ENCODE data around the gene MSL3B.

The MSL3B gene

GRCh38 chr2:233852056-233852455 is 16.1 kb downstream of the MSL3B start:
- DNase-seq = no peak

DNA sequence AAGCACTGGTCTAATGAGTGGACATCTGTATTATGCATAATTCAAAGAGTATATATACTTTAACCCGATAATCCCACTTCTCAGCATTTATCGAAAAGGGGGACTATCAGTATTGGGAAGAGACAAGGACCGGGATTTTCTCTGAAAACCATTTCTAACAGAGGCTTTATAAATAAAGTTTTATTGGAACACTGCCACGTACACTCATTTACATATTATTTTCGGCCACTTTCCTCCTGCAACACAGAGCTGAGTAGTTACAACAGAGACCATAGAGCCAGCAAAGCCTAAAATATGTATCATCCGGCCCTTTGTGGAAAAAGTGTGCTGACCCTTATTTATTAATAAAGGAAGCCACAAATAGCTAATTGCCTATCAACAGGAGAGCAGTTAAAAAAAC is 17.0 kb downstream of the MSL3B start:
- DNase-seq = no peak

DNA sequence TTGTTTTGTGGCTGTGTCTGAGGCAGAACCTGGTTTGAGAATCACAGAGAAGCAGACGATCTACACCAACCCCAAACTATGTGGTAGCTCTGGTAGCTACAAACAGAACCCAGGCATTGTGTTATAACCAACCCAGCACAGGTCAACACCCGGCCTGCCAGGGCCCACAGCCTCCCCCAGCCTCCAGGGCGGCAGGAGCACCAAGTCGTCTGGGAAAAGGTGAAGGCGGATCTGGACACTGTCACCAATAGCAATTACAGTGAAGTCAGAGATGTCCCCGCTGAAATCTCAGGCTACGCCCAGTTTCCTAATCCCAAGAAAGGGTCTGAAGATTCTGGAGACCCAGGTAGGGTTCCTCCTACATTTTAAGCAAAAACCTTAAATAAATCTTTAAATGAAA is 17.4 kb downstream of the MSL3B start:
- DNase-seq = no peak

DNA sequence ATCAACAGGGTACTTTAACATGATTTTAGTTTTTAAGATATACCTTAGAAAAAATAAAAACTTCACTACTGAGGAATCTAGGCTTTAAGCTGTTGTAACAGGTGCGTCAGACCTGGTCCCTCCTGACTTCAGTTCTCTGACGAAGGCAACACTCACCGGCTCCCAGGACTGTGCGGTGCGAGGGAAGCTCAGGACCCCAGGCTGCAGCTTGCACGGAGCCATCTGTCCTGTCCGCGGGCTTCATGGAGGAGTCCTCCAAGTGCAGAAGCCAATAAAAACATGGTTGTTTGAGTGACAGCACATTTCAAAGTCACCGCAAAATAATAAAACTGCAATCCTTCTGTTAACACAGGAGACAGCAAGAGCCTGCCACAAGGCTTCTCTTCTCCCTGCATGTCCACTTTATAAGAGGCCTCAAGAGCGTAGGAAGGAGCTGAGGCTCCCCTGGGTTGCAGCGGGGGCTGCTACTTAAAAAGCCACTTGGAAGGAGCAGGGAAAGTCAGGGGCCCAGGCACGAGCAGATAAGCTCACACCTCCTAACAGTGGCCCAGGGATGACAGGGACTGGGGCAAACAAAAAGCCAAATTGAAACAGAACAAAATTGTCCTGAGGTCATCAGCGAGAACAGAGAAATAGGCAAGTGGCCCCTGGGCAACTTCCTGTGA is 18.4 kb downstream of the MSL3B start:
- DNase-seq = no peak

DNA sequence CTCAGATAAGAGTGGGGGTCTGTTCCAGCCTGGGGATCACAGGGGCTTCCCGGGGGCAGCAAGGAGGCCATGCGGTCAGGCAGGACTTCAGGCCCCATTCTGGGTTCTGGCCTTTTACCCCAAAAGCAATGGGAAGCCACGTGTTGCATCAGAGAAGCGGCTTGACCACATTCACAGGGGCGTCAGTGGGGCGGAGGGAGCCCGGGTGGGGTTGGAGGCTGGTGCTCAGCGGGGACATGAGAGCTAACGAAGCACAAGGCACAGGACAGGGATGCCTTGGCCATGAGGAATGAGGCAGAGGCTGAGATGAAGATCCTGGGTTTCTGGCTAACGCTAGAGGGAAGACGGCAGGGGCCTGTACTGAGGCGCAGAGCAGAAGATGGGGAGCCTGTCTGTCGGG is 19.9 kb downstream of the MSL3B start:
- DNase-seq = no peak

DNA sequence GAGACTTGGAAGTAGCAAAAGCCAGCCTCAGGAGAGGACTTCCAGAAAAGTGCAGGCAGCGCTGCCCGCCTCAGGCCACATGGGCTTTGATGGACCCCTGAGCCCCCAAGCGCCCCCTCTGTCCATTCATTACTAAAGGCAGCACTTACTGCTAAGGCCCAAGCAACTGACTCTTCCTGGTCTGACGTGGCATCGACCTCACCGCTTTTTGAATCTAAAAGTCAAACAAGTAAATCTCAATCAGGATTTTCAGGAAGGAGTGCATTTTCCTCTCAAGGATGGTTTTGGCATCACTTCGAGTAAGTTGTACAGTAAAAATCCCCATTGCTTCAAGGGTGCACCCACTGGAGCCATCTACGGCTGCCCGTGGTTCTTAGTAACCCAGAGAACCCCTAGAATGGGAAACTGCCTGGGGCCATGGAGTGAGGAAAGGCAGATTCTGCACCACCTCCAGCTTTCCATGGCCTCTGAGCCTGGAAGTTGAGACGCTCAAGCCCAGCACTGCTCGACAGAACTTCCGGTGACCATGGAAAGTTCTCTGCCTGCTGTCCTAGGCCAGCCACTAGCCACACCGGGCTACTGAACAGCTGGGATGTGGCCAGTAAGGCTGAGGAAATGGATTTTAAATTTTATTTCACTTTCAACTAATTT is 20.8 kb downstream of the MSL3B start:
- DNase-seq = no peak

DNA sequence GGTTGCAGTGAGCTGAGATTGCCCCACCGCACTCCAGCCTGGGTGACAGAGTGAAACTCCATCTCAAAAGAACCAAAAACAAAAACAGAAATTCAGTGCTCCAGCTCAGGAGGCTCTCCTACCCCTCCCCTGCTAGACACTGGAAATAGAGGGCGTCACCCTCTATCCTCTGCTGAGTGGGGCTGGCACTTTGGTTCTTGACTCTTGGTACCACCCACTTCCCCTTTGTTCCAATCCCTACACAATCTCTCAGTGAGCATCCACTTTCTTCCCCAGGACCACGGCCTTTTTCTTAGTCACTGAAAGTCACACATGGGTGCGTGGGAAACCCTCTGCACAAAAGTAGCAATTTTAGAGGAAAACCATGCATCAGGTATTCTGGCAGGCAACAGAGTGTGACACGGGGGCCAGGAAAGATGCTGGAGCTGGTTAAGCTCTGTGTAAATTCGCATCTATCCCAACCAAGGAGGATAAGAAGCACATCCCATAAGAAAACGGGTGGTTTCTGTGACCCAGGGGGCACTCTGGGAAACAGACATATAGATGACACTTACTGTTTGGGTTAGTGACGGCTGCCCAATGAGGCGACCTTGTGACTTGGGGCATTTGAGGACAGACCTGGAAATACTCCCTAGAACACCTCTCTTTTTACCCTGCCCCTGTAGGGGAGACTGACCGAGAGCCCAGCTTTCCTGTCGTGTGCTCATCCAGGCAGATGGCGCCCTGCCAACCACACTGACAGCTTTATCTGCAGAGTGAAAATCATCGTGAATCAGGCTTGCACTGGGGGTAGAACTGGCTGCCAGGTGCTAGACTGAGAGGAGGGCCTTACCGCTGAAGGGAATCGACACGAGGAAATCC is 21.6 kb downstream of the MSL3B start:
- DNase-seq = no peak

DNA sequence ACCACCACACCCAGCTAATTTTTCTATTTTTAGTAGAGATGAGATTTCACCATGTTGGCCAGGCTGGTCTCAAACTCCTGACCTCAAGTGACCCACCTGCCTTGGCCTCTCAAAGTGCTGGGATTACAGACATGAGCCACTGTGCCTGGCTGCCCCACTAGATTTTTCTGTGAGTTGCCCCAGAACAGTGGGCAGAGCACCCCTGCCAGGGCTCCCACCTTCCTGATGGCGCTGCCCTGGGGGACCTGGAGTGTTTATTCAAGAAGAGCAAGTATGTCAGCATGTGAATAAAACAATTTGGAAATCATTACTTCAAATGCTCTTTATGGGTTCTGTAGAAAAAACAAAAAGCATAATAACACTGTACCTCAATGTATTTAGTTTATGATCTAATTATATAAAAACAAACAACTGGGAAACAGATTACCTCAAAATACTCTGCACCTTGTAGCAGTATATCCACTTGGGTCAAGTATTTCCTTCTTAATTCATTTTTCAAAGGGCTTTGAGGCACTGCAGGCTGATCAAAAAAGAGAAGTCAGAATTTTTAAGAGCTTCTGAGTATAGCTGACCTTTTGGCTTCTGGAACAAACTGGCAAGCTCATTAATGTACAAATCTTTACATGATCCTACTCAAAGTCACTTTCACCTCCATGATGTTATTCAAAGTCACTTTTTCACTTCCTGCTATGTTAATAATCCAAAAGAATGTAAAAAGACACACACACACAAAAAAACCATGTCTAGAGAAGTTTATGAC is 22.7 kb downstream of the MSL3B start:
- no peak for DNase-seq

DNA sequence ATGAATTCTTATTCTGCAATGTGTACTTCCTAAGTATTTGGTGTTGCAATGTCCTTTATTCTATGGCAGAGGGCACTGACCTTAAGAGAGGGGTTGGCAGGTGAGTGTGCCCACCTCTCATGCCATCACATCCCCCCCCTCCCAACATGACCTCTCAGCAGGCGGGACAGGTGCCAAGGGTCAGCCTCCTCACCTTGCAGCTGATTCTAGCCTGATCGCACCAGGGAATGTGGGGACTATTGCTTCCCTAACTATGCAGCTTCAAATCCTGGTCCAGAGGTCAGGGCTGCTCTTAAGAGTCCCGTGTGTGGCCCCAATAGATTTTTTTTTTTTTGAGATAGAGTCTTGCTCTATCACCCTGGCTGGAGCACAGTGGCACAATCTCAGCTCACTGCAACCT is 23.4 kb downstream of the MSL3B start:
- DNase-seq = no peak

- DNase-seq = no peak
Observed at GRCh38 chr2:233844064-233844807, 23.9 kb downstream of the MSL3B start.

DNA sequence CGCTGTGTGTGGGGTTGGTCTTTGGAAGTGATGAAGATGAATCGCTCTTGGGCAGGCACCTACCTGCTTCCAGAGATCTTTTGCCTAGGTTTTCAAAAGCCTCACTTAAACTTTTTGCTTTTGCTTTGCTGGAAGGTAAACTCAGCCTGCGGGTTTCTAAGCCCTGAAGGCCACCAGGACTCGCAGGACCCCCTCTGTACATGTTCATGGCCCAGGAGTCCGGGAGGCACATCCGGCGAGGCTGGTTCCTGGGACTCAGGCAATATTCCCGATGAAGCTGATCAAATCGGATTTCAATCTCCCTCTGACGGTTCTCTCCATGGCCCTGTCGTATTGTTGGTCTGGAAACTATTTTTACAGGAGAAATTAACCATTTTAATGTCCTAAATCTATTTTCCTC is 27.0 kb downstream of the MSL3B start:
- no peak for DNase-seq

DNA sequence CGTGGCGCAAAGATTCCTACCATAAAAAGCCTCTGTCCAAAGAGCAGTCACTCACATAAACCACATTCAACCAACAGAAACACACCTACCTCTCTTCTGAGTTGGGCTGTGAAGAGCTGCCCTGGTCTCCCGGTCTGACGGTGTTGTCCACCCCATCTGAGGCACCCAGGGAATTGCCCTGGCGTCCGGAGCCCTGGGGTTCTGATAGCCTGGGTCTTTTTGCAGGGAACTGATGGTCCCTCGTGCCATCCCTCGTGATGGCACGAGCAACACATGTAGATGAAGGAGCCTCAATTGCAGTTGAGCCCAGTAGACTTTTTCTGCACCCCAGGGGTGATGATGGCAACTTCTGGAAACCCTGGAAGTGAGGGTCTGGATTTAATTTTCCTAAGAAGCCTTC is 27.7 kb downstream of the MSL3B start:
- DNase-seq = no peak

- no peak for DNase-seq
Observed at GRCh38 chr2:233839447-233839820, 28.8 kb downstream of the MSL3B start.

DNA sequence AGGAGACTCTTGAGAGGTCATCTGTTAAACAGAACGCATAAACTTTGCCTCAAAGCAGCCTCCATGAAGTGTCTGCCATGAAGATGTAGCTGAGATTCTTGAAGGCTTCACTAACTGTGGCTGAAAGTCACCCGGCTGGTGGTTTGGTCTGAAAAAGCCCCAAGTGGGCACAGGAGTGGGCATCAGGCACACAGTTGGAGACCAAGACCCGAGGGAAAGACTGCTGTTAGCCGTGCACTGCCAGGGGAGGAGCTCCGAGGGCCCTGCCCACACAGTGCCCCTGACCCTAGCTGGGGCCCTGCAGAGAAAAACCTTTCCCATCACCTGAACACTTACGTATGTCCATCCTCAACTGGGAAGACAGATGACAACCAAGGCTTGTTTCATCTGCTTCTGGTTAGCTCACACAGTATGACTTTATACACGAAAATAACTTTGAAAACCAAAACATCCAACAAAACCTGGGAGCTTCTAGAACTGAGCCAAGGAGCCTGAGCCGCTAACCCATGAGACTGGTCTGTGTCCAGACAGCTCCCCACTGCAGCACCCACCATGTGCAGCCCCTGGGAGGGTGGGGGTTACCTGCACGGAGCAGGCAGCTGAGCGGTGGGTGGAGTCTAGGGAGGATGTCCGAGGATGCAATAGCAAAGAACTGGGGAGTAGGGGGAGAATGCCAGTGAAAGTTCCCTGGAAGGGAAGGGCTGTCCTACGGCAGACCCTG is 29.3 kb downstream of the MSL3B start:
- no peak for DNase-seq

DNA sequence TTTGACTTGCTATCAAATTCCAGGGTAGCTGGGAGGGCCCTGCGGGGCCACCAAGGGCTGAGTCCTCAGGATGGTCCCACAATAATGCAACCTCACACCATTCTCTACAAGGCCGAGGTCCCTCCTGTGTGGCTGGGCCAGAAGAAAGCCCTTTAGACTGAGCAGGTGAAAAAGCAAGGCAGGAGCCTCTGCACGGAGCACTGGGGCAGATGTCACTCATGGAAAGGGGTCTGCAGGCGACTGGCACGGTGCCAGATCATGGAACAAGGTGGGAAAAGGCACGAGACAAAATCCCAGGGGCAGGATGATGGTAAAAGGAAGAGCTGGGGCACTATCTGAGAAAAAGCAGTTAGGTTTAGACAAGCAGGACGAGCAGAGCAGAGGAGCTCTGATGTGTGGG is 29.9 kb downstream of the MSL3B start:
- DNase-seq = no peak

- no peak for DNase-seq
Observed at GRCh38 chr2:233837694-233838229, 30.4 kb downstream of the MSL3B start.

GRCh38 chr2:233836359-233836758 is 31.8 kb downstream of the MSL3B start:
- no peak for DNase-seq

DNA sequence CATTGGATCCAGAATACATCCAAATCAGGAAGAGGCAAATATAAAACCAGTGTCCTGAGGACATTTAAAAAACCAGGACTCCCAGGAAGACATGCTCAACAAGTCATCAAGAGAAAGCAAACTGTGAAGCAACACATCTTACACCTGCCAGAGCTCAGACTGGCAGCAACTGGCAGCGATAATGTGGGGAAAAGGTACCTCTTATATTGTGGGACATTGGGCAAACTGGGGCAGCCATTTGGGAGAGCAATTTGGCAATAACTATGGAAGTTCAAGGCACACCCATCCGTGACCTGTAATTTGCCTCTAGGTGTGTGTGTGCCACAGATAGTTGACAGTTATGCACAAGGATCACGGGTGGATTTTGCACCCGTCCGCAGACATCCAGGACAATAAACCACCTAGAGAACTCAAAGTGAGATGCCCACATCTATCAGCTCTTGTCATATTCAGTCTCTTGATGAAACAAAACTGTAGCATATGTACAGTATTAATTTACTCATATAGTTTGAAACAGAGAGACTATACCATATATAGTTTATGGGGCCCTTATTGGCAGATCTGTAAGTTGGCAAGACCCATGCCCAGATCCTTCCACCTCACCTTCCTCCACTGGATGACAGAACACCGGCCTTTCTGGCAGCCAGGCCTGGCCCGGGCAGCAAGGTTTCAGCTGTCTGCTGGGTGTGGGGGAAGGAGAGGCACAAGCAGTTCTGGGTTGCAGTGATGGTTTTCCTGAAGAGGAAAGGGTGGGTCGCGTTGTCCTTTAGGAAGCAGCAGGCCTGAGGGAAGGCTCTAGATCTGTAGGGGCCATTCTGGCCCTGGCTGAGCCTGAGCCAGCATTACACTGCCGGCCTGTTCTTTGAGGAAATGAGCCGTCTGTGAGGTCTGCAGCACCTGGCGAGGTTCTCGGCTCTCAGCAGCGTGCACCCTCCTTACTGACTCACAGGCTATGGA is 32.7 kb downstream of the MSL3B start:
- DNase-seq = no peak

GRCh38 chr2:233833345-233833744 is 34.8 kb downstream of the MSL3B start:
- no peak for DNase-seq

GRCh38 chr2:233832869-233833311 is 35.3 kb downstream of the MSL3B start:
- no peak for DNase-seq

Measured in NCI-H146 (cell line).